H9 (cell line): ENCODE measurements around the gene RXYLT1. TPM values are rescaled to one million over a fixed set of nuclear protein-coding genes. Genes with fewer than 3 reads are reported as not detected.

Experiments used
- DNase-seq: peaks from one replicate; pipeline ENCODE4 v3.0.0-alpha.2; 2017
- H2AFZ ChIP-seq: one replicate; pipeline ENCODE4 v1.6.1; 2013; ENCODE audit warnings: mild to moderate bottlenecking, low read length, control low read depth, moderate library complexity
- H2AK5ac ChIP-seq: 2 replicates; pipeline ENCODE4 v1.6.1; 2013; ENCODE audit warnings: low read length, control low read depth, mixed read lengths; ENCODE audit not compliant: insufficient read length
- H2BK120ac ChIP-seq: one replicate; pipeline ENCODE4 v1.6.1; 2013; ENCODE audit warnings: low read depth, mild to moderate bottlenecking, low read length, control low read depth, inconsistent platforms; ENCODE audit not compliant: poor library complexity, severe bottlenecking
- H2BK12ac ChIP-seq: 2 replicates; pipeline ENCODE4 v1.6.1; 2013; ENCODE audit warnings: low read length, control low read depth, mixed read lengths, low read depth; ENCODE audit not compliant: insufficient read length
- H2BK15ac ChIP-seq: 2 replicates; pipeline ENCODE4 v1.6.1; 2013; ENCODE audit warnings: low read depth, low read length, control low read depth
- H2BK20ac ChIP-seq: one replicate; pipeline ENCODE4 v1.6.1; 2013; ENCODE audit warnings: low read depth, mild to moderate bottlenecking, low read length, control low read depth, inconsistent platforms; ENCODE audit not compliant: poor library complexity, severe bottlenecking
- H2BK5ac ChIP-seq: 2 replicates; pipeline ENCODE4 v1.6.1; 2013; ENCODE audit warnings: low read length, control low read depth, mixed read lengths; ENCODE audit not compliant: insufficient read length
- H3K14ac ChIP-seq: 2 replicates; pipeline ENCODE4 v1.6.1; 2013; ENCODE audit warnings: low read length, control low read depth; ENCODE audit not compliant: insufficient read depth
- H3K18ac ChIP-seq: 2 replicates; pipeline ENCODE4 v1.6.1; 2013; ENCODE audit warnings: low read depth, mild to moderate bottlenecking, mixed read lengths, low read length, control low read depth; ENCODE audit not compliant: insufficient read length
- H3K23ac ChIP-seq: 2 replicates; pipeline ENCODE4 v1.6.1; 2013; ENCODE audit warnings: low read length, control low read depth, mixed read lengths, low read depth; ENCODE audit not compliant: insufficient read length
- H3K23me2 ChIP-seq: 2 replicates; pipeline ENCODE4 v1.6.1; 2013; ENCODE audit warnings: low read depth, mild to moderate bottlenecking, mixed read lengths, low read length, control low read depth; ENCODE audit not compliant: insufficient read length, poor library complexity, severe bottlenecking
- H3K27ac ChIP-seq: 2 replicates; pipeline ENCODE4 v1.5.1; 2013; ENCODE audit warnings: low read length, control low read depth, mixed read lengths, low read depth; ENCODE audit not compliant: insufficient read length
- H3K27me3 ChIP-seq: 2 replicates; pipeline ENCODE4 v1.6.1; 2013; ENCODE audit warnings: low read length, control low read depth, inconsistent platforms; ENCODE audit not compliant: insufficient read depth
- H3K4ac ChIP-seq: 2 replicates; pipeline ENCODE4 v1.6.1; 2013; ENCODE audit warnings: low read depth, mild to moderate bottlenecking, control low read depth, inconsistent platforms, low read length, moderate library complexity
- H3K4me1 ChIP-seq: 2 replicates; pipeline ENCODE4 v1.6.1; 2013; ENCODE audit warnings: low read length, control low read depth, inconsistent platforms; ENCODE audit not compliant: insufficient read depth
- H3K4me2 ChIP-seq: 2 replicates; pipeline ENCODE4 v1.6.1; 2013; ENCODE audit warnings: low read length, control low read depth, mixed read lengths; ENCODE audit not compliant: insufficient read length, insufficient read depth
- H3K56ac ChIP-seq: 2 replicates; pipeline ENCODE4 v1.6.1; 2013; ENCODE audit warnings: low read depth, mild to moderate bottlenecking, mixed read lengths, low read length, control low read depth; ENCODE audit not compliant: insufficient read length
- H3K79me1 ChIP-seq: 2 replicates; pipeline ENCODE4 v1.6.1; 2013; ENCODE audit warnings: low read depth, mild to moderate bottlenecking, moderate library complexity, low read length, control low read depth, inconsistent platforms; ENCODE audit not compliant: insufficient read depth, poor library complexity, severe bottlenecking
- H3K79me2 ChIP-seq: 2 replicates; pipeline ENCODE4 v1.6.1; 2013; ENCODE audit warnings: low read length, control low read depth, inconsistent platforms; ENCODE audit not compliant: insufficient read depth
- H3K9ac ChIP-seq: 2 replicates; pipeline ENCODE4 v1.6.1; 2013; ENCODE audit warnings: low read length, control low read depth, mixed read lengths; ENCODE audit not compliant: insufficient read length; ENCODE audit errors: extremely low read depth
- H3K9me3 ChIP-seq: one replicate; pipeline ENCODE4 v1.6.1; 2013; ENCODE audit warnings: low read depth, low read length, inconsistent platforms; ENCODE audit not compliant: control insufficient read depth
- H3T11ph ChIP-seq: one replicate; pipeline ENCODE4 v1.6.1; 2013; ENCODE audit warnings: mild to moderate bottlenecking, low read length, control low read depth, inconsistent platforms
- H4K20me1 ChIP-seq: one replicate; pipeline ENCODE4 v1.6.1; 2013; ENCODE audit not compliant: control insufficient read depth, insufficient read length, insufficient read depth
- H4K5ac ChIP-seq: 2 replicates; pipeline ENCODE4 v1.6.1; 2013; ENCODE audit warnings: low read depth, mild to moderate bottlenecking, mixed read lengths, low read length, control low read depth; ENCODE audit not compliant: insufficient read length
- H4K8ac ChIP-seq: replicated peaks from 2 replicates; pipeline ENCODE4 v1.6.1; 2013; ENCODE audit warnings: low read length, control low read depth, mixed read lengths, low read depth; ENCODE audit not compliant: insufficient read length
- H4K91ac ChIP-seq: 2 replicates; pipeline ENCODE4 v1.6.1; 2013; ENCODE audit warnings: low read depth, mild to moderate bottlenecking, moderate library complexity, mixed read lengths, low read length, control low read depth; ENCODE audit not compliant: insufficient read length
- H3K27ac Mint-ChIP-seq, 3 experiments: 2 replicates in 2 of 3; 3 replicates in 1 of 3; pipeline ENCODE4 v1.8.0; 2020 to 2021; ENCODE audit warnings: mixed read lengths in 3 of 3, mild to moderate bottlenecking in 1 of 3, moderate library complexity in 1 of 3
- H3K27me3 Mint-ChIP-seq: 2 replicates; pipeline ENCODE4 v1.8.0; 2021; ENCODE audit warnings: low read depth, mild to moderate bottlenecking, moderate library complexity, mixed read lengths
- H3K36me3 Mint-ChIP-seq, 3 experiments: 2 replicates in 2 of 3; 3 replicates in 1 of 3; pipeline ENCODE4 v1.8.0; 2020 to 2021; ENCODE audit warnings: low read depth in 3 of 3, mixed read lengths in 3 of 3; ENCODE audit not compliant: insufficient read depth in 1 of 3
- H3K4me1 Mint-ChIP-seq, 2 experiments: 2 replicates each; pipeline ENCODE4 v1.8.0; 2020; ENCODE audit warnings: mixed read lengths in 2 of 2
- H3K4me3 Mint-ChIP-seq, 2 experiments: 2 replicates in 1 of 2; 3 replicates in 1 of 2; pipeline ENCODE4 v1.8.0; 2020 to 2021; ENCODE audit warnings: mild to moderate bottlenecking in 2 of 2, mixed read lengths in 2 of 2, moderate library complexity in 1 of 2
- H3K9me3 Mint-ChIP-seq, 2 experiments: 2 replicates in 1 of 2; 3 replicates in 1 of 2; pipeline ENCODE4 v1.8.0; 2020; ENCODE audit warnings: mild to moderate bottlenecking in 2 of 2, mixed read lengths in 2 of 2, moderate library complexity in 1 of 2
- WGBS: extraction: QIAGEN DNeasy Blood & Tissue Kit; methylation state at CpG from one replicate; pipeline ENCODE4 v1.1.7; 2013; ENCODE audit warnings: missing lambda C conversion rate, low lambda C conversion rate, mixed read lengths; ENCODE audit not compliant: insufficient read length; ENCODE audit errors: extremely low coverage; 5-methylcytosine and 5-hydroxymethylcytosine counted together
- total RNA-seq: library from RNA; stranded (reverse); gene quantifications from 2 replicates; pipeline ENCODE4 v1.2.1, GENCODE V29; 2021
- TF ChIP-seq, protein P1 (sequence below): fragments of 200-600 bp; sonication (generic); conservative IDR thresholded peaks from 3 replicates; pipeline ENCODE4 v1.8.0; 2021; ENCODE audit warnings: antibody characterized with exemption, mild to moderate bottlenecking

Gene RXYLT1
- total RNA-seq, 1 experiment from 2014 or later = 10.1 TPM

DNA sequence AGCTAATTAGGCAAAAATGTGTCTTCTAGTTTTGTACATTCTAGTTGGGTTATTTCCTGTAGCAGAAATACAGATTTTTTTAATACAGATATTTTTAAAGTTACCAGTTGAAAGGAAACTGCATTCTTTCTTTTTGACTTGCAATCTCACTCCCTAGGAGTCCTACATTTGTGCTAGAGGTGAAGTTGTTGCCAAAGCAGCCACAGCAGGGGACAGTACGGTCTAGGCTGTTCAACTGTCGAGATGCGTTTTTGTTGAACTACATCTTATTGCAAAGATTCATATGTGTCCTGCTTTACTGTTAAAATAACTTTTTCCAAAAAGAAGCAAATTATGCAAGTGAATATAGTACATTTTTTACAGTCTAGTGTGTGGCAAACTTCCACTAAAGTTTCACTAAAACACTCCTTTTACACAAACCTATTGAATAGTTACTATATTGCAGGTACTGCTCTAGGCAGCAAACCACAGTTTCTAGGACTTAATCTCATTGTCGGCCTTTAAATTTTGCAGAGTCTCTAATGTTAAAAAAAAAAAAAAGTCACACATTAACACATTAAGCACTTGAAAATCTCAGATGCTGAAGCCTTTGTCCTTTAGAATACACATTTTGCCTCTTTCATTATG is 34.5 kb downstream of the RXYLT1 start:
- Histone ChIP-seq H2BK15ac (no peak overlapping the region), H2AFZ (no peak overlapping the region), H3K79me1 (no peaks in the 10 kb centered on the region), H3K18ac (no peak overlapping the region), H3K4ac (no peak overlapping the region), H2AK5ac (no peak overlapping the region), H2BK120ac (no peak overlapping the region), H3K9ac (no peak overlapping the region), H2BK20ac (no peak overlapping the region), H4K20me1 (no peaks in the 10 kb centered on the region), H2BK12ac (no peak overlapping the region), H4K91ac (no peak overlapping the region), H3K4me1 (no peaks in the 10 kb centered on the region), H2BK5ac (no peak overlapping the region), H3K27ac (no peak overlapping the region), H3K79me2 (no peaks in the 10 kb centered on the region), H3K23ac (no peak overlapping the region), H3K9me3 (no peaks in the 10 kb centered on the region), H3K56ac (no peak overlapping the region), H4K8ac (no peak overlapping the region), H4K5ac (no peak overlapping the region), H3K4me2 (no peak overlapping the region), H3T11ph (no peak overlapping the region), H3K14ac (no peak overlapping the region), H3K23me2 (no peaks in the 10 kb centered on the region), H3K27me3 (no peaks in the 10 kb centered on the region)
- peaks cover 0 to 7% of the 10 kb centered on the region in 2 experiments; a peak in 2 of 4 replicates for H3K4me1 Mint-ChIP-seq
- WGBS = no CpG with 5 or more reads among the region's 4 CpGs
- no peaks in the 10 kb centered on the region; a peak in 1 of 7 replicates for H3K36me3 Mint-ChIP-seq
- no peak overlapping the region for H3K27ac Mint-ChIP-seq
- H3K9me3 Mint-ChIP-seq = no peaks in the 10 kb centered on the region
- TF ChIP-seq, protein P1, sequence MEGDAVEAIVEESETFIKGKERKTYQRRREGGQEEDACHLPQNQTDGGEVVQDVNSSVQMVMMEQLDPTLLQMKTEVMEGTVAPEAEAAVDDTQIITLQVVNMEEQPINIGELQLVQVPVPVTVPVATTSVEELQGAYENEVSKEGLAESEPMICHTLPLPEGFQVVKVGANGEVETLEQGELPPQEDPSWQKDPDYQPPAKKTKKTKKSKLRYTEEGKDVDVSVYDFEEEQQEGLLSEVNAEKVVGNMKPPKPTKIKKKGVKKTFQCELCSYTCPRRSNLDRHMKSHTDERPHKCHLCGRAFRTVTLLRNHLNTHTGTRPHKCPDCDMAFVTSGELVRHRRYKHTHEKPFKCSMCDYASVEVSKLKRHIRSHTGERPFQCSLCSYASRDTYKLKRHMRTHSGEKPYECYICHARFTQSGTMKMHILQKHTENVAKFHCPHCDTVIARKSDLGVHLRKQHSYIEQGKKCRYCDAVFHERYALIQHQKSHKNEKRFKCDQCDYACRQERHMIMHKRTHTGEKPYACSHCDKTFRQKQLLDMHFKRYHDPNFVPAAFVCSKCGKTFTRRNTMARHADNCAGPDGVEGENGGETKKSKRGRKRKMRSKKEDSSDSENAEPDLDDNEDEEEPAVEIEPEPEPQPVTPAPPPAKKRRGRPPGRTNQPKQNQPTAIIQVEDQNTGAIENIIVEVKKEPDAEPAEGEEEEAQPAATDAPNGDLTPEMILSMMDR = no peak
- DNase-seq = no peak
- H3K27me3 Mint-ChIP-seq = no peaks in the 10 kb centered on the region
- H3K4me3 Mint-ChIP-seq = no peak overlapping the region
